K562 (cell line): ENCODE measurements around the gene LRP1-AS. TPM values are rescaled to one million over a fixed set of nuclear protein-coding genes. Genes with fewer than 3 reads are reported as not detected.
A peak's percentile ranks its signal among the peaks of the same experiment; 100 is the strongest.

Experiments used
- ATAC-seq: fragments of 200-7000 bp; cut with Tn5 transposase; 3 replicates; pipeline ENCODE4 v1.9.1; 2020; ENCODE audit warnings: moderate library complexity
- BruUV-seq: library from RNA; stranded (reverse); fragments of 400-500 nt; replicated peaks from 2 replicates; lab custom pipeline; 2021; lab: Mats Ljungman, UMichigan
- CTCF ChIA-PET: fragments of 300-600 bp; formaldehyde crosslinking; extraction: SDS; loops from one replicate; lab custom pipeline; 2021; ENCODE audit warnings: low intra/inter-chr PET ratio; lab: Yijun Ruan, JAX
- POLR2A ChIA-PET: fragments of 300-600, 350-650 bp; sonication (Branson Sonifier 250); formaldehyde crosslinking; extraction: SDS; loops from one replicate; lab custom pipeline; 2021; ENCODE audit warnings: antibody characterized with exemption, inconsistent platforms; lab: Yijun Ruan, JAX
- DNase-seq, 4 experiments: peaks; one replicate each; pipeline versions ENCODE4 v3.0.0 to v3.0.0-alpha.2; 2011 to 2018; ENCODE audit warnings: low spot score in 3 of 4, mixed read lengths in 3 of 4; ENCODE audit errors: extremely low read depth in 1 of 4
- FAIRE-seq: peaks from 2 replicates; lab custom pipeline; 2011; peaks lifted over from hg19 to GRCh38; lab: Jason Lieb, UNC
- H2AFZ ChIP-seq: 2 replicates; pipeline ENCODE4 v1.6.0; 2011; ENCODE audit warnings: low read depth, low read length, control low read depth, inconsistent platforms
- H3K27ac ChIP-seq: fragments of 200-600 bp; 3 replicates; pipeline ENCODE4 v1.8.0; 2011; ENCODE audit warnings: low read depth, mild to moderate bottlenecking, control low read depth, inconsistent platforms, low read length, moderate library complexity, mixed read lengths; ENCODE audit errors: extremely low read depth
- H3K27me3 ChIP-seq, 2 experiments: fragments of 300-600 bp in 1 of 2; 2 replicates in 1 of 2; 3 replicates in 1 of 2; pipeline versions ENCODE4 v1.6.0 to v1.8.0; 2011; ENCODE audit warnings: inconsistent platforms in 2 of 2, low read length in 2 of 2, mild to moderate bottlenecking in 1 of 2, mixed read lengths in 1 of 2, moderate library complexity in 1 of 2; ENCODE audit not compliant: control insufficient read depth in 2 of 2, insufficient read depth in 2 of 2
- H3K36me3 ChIP-seq: fragments of 300-600 bp; 3 replicates; pipeline ENCODE4 v1.8.0; 2011; ENCODE audit warnings: mild to moderate bottlenecking, low read length, inconsistent platforms; ENCODE audit not compliant: control insufficient read depth, insufficient read depth
- H3K4me1 ChIP-seq, 2 experiments: fragments of 200-600 bp in 1 of 2; replicated peaks in 1 of 2; 2 replicates in 1 of 2; 3 replicates in 1 of 2; pipeline versions ENCODE4 v1.5.1 to v1.8.0; 2011; ENCODE audit warnings: inconsistent platforms in 2 of 2, low read length in 2 of 2, mild to moderate bottlenecking in 1 of 2, mixed read lengths in 1 of 2, moderate library complexity in 1 of 2; ENCODE audit not compliant: control insufficient read depth in 2 of 2, insufficient read depth in 2 of 2
- H3K4me2 ChIP-seq: 2 replicates; pipeline ENCODE4 v1.6.1; 2011; ENCODE audit warnings: low read length, control low read depth, inconsistent platforms, mixed read lengths; ENCODE audit not compliant: insufficient read depth
- H3K4me3 ChIP-seq: fragments of 200-600 bp; sonication (generic), shearing (Covaris generic); 2 replicates; pipeline ENCODE4 v1.5.1; 2016; ENCODE audit warnings: control low read depth, inconsistent platforms
- H3K79me2 ChIP-seq: fragments of 200-600 bp; 3 replicates; pipeline ENCODE4 v1.8.0; 2011; ENCODE audit warnings: low read length, inconsistent platforms; ENCODE audit not compliant: control insufficient read depth, insufficient read depth
- H3K9ac ChIP-seq, 2 experiments: 2 replicates each; pipeline versions ENCODE4 v1.6.0 to v1.6.1; 2011; ENCODE audit warnings: low read depth in 2 of 2, low read length in 2 of 2, control low read depth in 1 of 2, inconsistent platforms in 1 of 2, mild to moderate bottlenecking in 1 of 2, mixed read lengths in 1 of 2; ENCODE audit not compliant: insufficient read depth in 1 of 2
- H3K9me1 ChIP-seq: one replicate; pipeline ENCODE4 v1.6.0; 2011; ENCODE audit warnings: inconsistent platforms, mild to moderate bottlenecking, low read length, moderate library complexity; ENCODE audit not compliant: control insufficient read depth, insufficient read depth
- H3K9me3 ChIP-seq: replicated peaks from 2 replicates; pipeline ENCODE4 v1.5.1; 2011; ENCODE audit warnings: low read depth, low read length, inconsistent platforms; ENCODE audit not compliant: control insufficient read depth, insufficient read depth
- H4K20me1 ChIP-seq: replicated peaks from 2 replicates; pipeline ENCODE4 v1.6.1; 2011; ENCODE audit warnings: low read length, inconsistent platforms, mixed read lengths; ENCODE audit not compliant: control insufficient read depth, insufficient read depth
- CBFA2T3 ChIP-seq: fragments of 450-650 bp; IDR thresholded peaks from 2 replicates; pipeline ENCODE4 v1.6.1; 2017
- DIDO1 ChIP-seq: fragments of 450-650 bp; IDR thresholded peaks from 2 replicates; pipeline ENCODE4 v1.6.1; 2016; ENCODE audit warnings: low read depth, missing biosample characterization, missing genetic modification characterization
- DLX4 ChIP-seq: fragments of 250-450 bp; sonication (Bioruptor Pico); IDR thresholded peaks from 2 replicates; pipeline ENCODE4 v1.6.1; 2021; ENCODE audit warnings: mild to moderate bottlenecking
- EGR1 ChIP-seq: fragments of 450-650 bp; conservative IDR thresholded peaks from 2 replicates; pipeline ENCODE4 v1.6.1; 2017; ENCODE audit warnings: mild to moderate bottlenecking
- HDAC6 ChIP-seq: IDR thresholded peaks from 2 replicates; pipeline ENCODE4 v1.6.1; 2012; ENCODE audit warnings: low read depth, mild to moderate bottlenecking, control low read depth, inconsistent platforms, low read length, moderate library complexity
- HES1 ChIP-seq: fragments of 450-650 bp; IDR thresholded peaks from 2 replicates; pipeline ENCODE4 v1.6.1; 2016; ENCODE audit warnings: low read depth, mild to moderate bottlenecking, moderate library complexity
- ILF3 ChIP-seq: fragments of 450-650 bp; IDR thresholded peaks from 2 replicates; pipeline ENCODE4 v1.6.1; 2018; ENCODE audit warnings: antibody characterized with exemption, mild to moderate bottlenecking, moderate library complexity, borderline replicate concordance
- PHB ChIP-seq: fragments of 250-450 bp; sonication (Bioruptor Pico); IDR thresholded peaks from 2 replicates; pipeline ENCODE4 v1.5.0; 2021
- PHF8 ChIP-seq: fragments of 200-600 bp; sonication (generic); IDR thresholded peaks from 2 replicates; pipeline ENCODE4 v1.6.1; 2012; ENCODE audit warnings: mixed run types, mild to moderate bottlenecking, inconsistent platforms, low read length, moderate library complexity, borderline replicate concordance
- POLR3A ChIP-seq: IDR thresholded peaks from 2 replicates; pipeline ENCODE4 v1.6.1; 2011; ENCODE audit warnings: borderline replicate concordance, mild to moderate bottlenecking, moderate library complexity; ENCODE audit not compliant: insufficient read length, insufficient read depth; ENCODE audit errors: extremely low read depth
- RHOXF2B ChIP-seq: fragments of 250-450 bp; sonication (Bioruptor Pico); conservative IDR thresholded peaks from 2 replicates; pipeline ENCODE4 v1.5.1; 2021
- SRF ChIP-seq, 2 experiments: fragments of 250-450, 450-650 bp in 1 of 2; sonication (Bioruptor Pico) in 1 of 2; sonication (generic) in 1 of 2; formaldehyde crosslinking; IDR thresholded peaks; 2 replicates each; pipeline versions ENCODE4 v1.5.0 to v1.5.1; 2020 to 2022; ENCODE audit warnings: mild to moderate bottlenecking in 1 of 2, missing genetic modification reagents in 1 of 2
- ZNF311 ChIP-seq: fragments of 250-450 bp; sonication (Bioruptor Pico); IDR thresholded peaks from 2 replicates; pipeline ENCODE4 v1.4.0; 2020; ENCODE audit warnings: mild to moderate bottlenecking, moderate library complexity
- ZNF384 ChIP-seq: IDR thresholded peaks from 2 replicates; pipeline ENCODE4 v1.6.1; 2012; ENCODE audit warnings: low read depth, low read length, improper control_type of control experiment
- ZNF407 ChIP-seq: fragments of 450-650 bp; IDR thresholded peaks from 2 replicates; pipeline ENCODE4 v1.6.1; 2016; ENCODE audit warnings: low read depth
- WGBS: fragments of 100-300 bp; shearing (Covaris generic); methylation state at CpG from one replicate; pipeline ENCODE4 v1.1.6; 2016; ENCODE audit warnings: low coverage, mixed read lengths; ENCODE audit not compliant: insufficient coverage; ENCODE audit errors: missing lambda C conversion rate; 5-methylcytosine and 5-hydroxymethylcytosine counted together
- in situ Hi-C: fragments of 300-500 bp; cut with MboI; formaldehyde crosslinking; loops from 4 replicates; pipeline ENCODE4 v1.15.0; 2018; ENCODE audit warnings: inconsistent platforms, mixed read lengths
- intact Hi-C: fragments of 100-400 bp; cut with micrococcal nuclease; formaldehyde crosslinking; loops from 2 replicates; pipeline ENCODE4 v1.14.2; 2022
- polyA plus RNA-seq, 8 experiments: library from polyadenylated mRNA; depleted of rRNA in 4 of 8; stranded (reverse) in 5 of 8; unstranded in 3 of 8; fragments of >200 nt; fragmentation: Nextera tagmentation in 2 of 8; fragmentation: Illumina TruSeq in 1 of 8; extraction: Ambion mirVana in 2 of 8; extraction: Trizol in 1 of 8; gene quantifications; 2 replicates each; pipeline versions ENCODE4 v1.2.1 to v1.2.3, GENCODE V29; 2011 to 2014; ENCODE audit warnings: inconsistent platforms in 1 of 8, missing spikeins in 1 of 8
- total RNA-seq, 7 experiments: library from RNA; depleted of rRNA in 6 of 7; stranded (reverse); fragments of >200 nt in 6 of 7; fragmentation: Illumina TruSeq in 2 of 7; extraction: Trizol in 2 of 7; gene quantifications; 2 replicates each; pipeline versions ENCODE4 v1.2.1 to v1.2.3, GENCODE V29; 2011 to 2021; ENCODE audit warnings: low replicate concordance in 1 of 7

Gene LRP1-AS
- total and polyA plus RNA-seq, 9 of the 15 experiments (the other 6 are each of a cell fraction or from before 2014, with no cell fraction given), result not detected

- ChIA-PET POLR2A (no interaction called here), CTCF (no interaction called here)
- no peaks in the 10 kb centered on the region for H3K36me3 ChIP-seq
- no TSS peak for BruUV-seq
- 0 out of 2 replicates have a peak, but pooled peaks cover 3% of the 10 kb centered on the region for H4K20me1 ChIP-seq
- H3K4me2 ChIP-seq, result no peak overlapping the region
- intact Hi-C loops (no loop called here), in situ Hi-C loops (no loop called here)
- H3K9ac ChIP-seq, result peak overlapping the region in 1 of 2 experiments; percentile 13; a peak in 1 of 4 replicates
- H3K27ac ChIP-seq, result no peak overlapping the region
- FAIRE-seq, result no peak
- H3K9me1 ChIP-seq, result no peaks in the 10 kb centered on the region
- WGBS, result 35% methylated on average over 7 of the region's 7 CpGs
- H3K4me3 ChIP-seq, result no peak overlapping the region
- DNase-seq, result no peak
- no peaks in the 10 kb centered on the region for H3K9me3 ChIP-seq
- H3K4me1 ChIP-seq, result peaks cover 18 to 21% of the 10 kb centered on the region in 2 experiments; a peak in 3 of 5 replicates
- no peak for ATAC-seq
- H3K79me2 ChIP-seq, result no peaks in the 10 kb centered on the region
- no peak overlapping the region for H2AFZ ChIP-seq
- peaks cover 0 to 11% of the 10 kb centered on the region in 2 experiments; a peak in 2 of 5 replicates for H3K27me3 ChIP-seq
- TF ChIP-seq ZNF311 (CRISPR knock-in tag), result no peak
- TF ChIP-seq PHB (CRISPR knock-in tag), result no peak
- TF ChIP-seq DLX4 (CRISPR knock-in tag), result no peak
- no peak for TF ChIP-seq EGR1
- TF ChIP-seq POLR3A, result no peak
- TF ChIP-seq HES1, result no peak
- TF ChIP-seq SRF (CRISPR knock-in tag; IDR thresholded peaks at IDR 0.05), result no peak
- no peak for TF ChIP-seq ZNF407
- no peak for TF ChIP-seq CBFA2T3
- TF ChIP-seq ILF3, result no peak
- TF ChIP-seq RHOXF2B (CRISPR knock-in tag), result no peak
- TF ChIP-seq HDAC6, result no peak
- no peak for TF ChIP-seq DIDO1 (tag)
- no peak for TF ChIP-seq ZNF384
- no peak for TF ChIP-seq PHF8
These were observed 4.7 kb downstream of the LRP1-AS start for GRCh38 chr12:57142727-57143126.
